Tibial nerve (tissue), 4 donors: ENCODE results near the gene PTGES2. TPM values are rescaled to one million over a fixed set of nuclear protein-coding genes. Genes with fewer than 3 reads are reported as not detected.

Experiments
- DNase-seq, 2 donors: peaks; one replicate each; pipeline ENCODE4 v3.0.0-alpha.2; 2019; ENCODE audit warnings: low spot score in 2 of 2
- H3K27ac ChIP-seq, 4 donors: fragments of 200-600 bp; sonication (generic) in 3 of 4; one replicate each; pipeline ENCODE4 v1.5.1; 2017 to 2019; ENCODE audit warnings: mild to moderate bottlenecking in 1 of 4
- H3K27me3 ChIP-seq, 2 donors: fragments of 200-600 bp; sonication (generic) in 1 of 2; one replicate each; pipeline versions ENCODE4 v1.5.1 to v1.6.0; 2017 to 2019
- H3K36me3 ChIP-seq, 3 donors: fragments of 200-600 bp; sonication (generic); one replicate each; pipeline ENCODE4 v1.5.1; 2018 to 2019
- H3K4me1 ChIP-seq, 4 donors: fragments of 200-600 bp; sonication (generic) in 3 of 4; one replicate each; pipeline ENCODE4 v1.5.1; 2017 to 2019
- H3K4me3 ChIP-seq, 4 donors: fragments of 200-600 bp; sonication (generic) in 3 of 4; one replicate each; pipeline ENCODE4 v1.5.1; 2017 to 2019; ENCODE audit warnings: mild to moderate bottlenecking in 1 of 4, moderate library complexity in 1 of 4
- H3K9me3 ChIP-seq, 4 donors: fragments of 200-600 bp; sonication (generic) in 3 of 4; one replicate each; pipeline ENCODE4 v1.5.1; 2017 to 2019
- EP300 ChIP-seq, 2 donors: sonication (generic); formaldehyde crosslinking; IDR thresholded peaks; one replicate each; pipeline ENCODE4 v1.6.1; 2017; ENCODE audit warnings: antibody characterized with exemption in 2 of 2, mild to moderate bottlenecking in 1 of 2
- POLR2A ChIP-seq, 2 donors: fragments of 450-650 bp; IDR thresholded peaks; one replicate each; pipeline ENCODE4 v1.6.1; 2017; ENCODE audit warnings: antibody characterized with exemption in 2 of 2, mild to moderate bottlenecking in 2 of 2, moderate library complexity in 2 of 2
- WGBS, 2 donors: methylation state at CpG; one replicate each; pipeline ENCODE4 v1.1.5; 2018; 5-methylcytosine and 5-hydroxymethylcytosine counted together
- total RNA-seq, 4 donors: library from RNA; depleted of rRNA; stranded (reverse); fragments of >200 nt; gene quantifications; one replicate each; pipeline ENCODE4 v1.1.0, GENCODE V29; 2016
- TF ChIP-seq, protein P1 (sequence below), 5 experiments: fragments of 200-600 bp in 3 of 5; fragments of 450-650 bp in 2 of 5; sonication (generic) in 3 of 5; IDR thresholded peaks; one replicate each; pipeline ENCODE4 v1.5.1; 2016 to 2019; ENCODE audit warnings: antibody characterized with exemption in 5 of 5, mild to moderate bottlenecking in 3 of 5, moderate library complexity in 2 of 5

PTGES2 gene
- total RNA-seq, 4 donors from 2014 or later = 68.9 to 180 (median 74.7) TPM

GRCh38 chr9:128169492-128169891, 42.0 kb upstream of the PTGES2 start:
- Histone ChIP-seq H3K27me3 (no peaks in the 10 kb centered on the region), H3K9me3 (no peaks in the 10 kb centered on the region), H3K4me1 (no peaks in the 10 kb centered on the region), H3K27ac (no peak overlapping the region), H3K36me3 (peaks cover 2 to 100% (median 17%) of the 10 kb centered on the region in 3 donors), H3K4me3 (no peak overlapping the region)
- no peak for TF ChIP-seq POLR2A (IDR thresholded peaks at IDR 0.05)
- TF ChIP-seq, protein P1, sequence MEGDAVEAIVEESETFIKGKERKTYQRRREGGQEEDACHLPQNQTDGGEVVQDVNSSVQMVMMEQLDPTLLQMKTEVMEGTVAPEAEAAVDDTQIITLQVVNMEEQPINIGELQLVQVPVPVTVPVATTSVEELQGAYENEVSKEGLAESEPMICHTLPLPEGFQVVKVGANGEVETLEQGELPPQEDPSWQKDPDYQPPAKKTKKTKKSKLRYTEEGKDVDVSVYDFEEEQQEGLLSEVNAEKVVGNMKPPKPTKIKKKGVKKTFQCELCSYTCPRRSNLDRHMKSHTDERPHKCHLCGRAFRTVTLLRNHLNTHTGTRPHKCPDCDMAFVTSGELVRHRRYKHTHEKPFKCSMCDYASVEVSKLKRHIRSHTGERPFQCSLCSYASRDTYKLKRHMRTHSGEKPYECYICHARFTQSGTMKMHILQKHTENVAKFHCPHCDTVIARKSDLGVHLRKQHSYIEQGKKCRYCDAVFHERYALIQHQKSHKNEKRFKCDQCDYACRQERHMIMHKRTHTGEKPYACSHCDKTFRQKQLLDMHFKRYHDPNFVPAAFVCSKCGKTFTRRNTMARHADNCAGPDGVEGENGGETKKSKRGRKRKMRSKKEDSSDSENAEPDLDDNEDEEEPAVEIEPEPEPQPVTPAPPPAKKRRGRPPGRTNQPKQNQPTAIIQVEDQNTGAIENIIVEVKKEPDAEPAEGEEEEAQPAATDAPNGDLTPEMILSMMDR (IDR thresholded peaks at IDR 0.05) = no peak
- no peak for TF ChIP-seq EP300 (IDR thresholded peaks at IDR 0.05)
- DNase-seq = no peak
- WGBS, 2 donors = 90 to 94% methylated on average over 8 of the region's 8 CpGs

DNA sequence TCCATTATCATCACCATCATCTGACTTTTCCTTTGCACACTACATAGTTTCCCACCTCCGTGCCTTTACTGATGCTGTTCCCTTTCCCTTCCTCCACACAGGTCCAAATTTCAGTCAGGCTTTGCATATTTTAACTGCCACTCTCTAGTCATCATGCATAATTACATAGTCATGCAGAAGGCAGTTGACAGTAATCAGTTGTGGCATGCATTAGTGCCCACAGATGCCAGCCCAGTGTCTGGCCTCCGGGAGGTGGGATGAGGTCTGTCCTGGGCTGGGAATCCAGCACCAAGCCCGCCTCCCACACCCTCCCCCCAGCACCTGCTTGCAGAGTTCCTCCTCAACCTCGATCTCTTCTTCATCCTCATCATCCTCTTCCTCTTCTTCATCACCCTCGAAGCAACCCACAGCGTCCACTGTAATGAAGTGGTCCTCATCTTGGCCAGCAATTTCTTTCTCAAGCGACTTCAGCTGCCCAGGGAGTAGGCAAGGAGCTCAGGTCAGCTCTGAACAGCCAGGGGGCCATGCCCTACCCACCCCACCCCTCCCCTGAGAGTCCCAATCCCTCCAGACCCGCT, 41.3 kb upstream of the PTGES2 start:
- no peaks in the 10 kb centered on the region for H3K27me3 ChIP-seq
- 90 to 91% methylated on average over 8 of the region's 8 CpGs for WGBS, 2 donors
- TF ChIP-seq POLR2A (IDR thresholded peaks at IDR 0.05) (no peak), EP300 (IDR thresholded peaks at IDR 0.05) (no peak)
- TF ChIP-seq, protein P1 (IDR thresholded peaks at IDR 0.05) = no peak
- H3K4me3 ChIP-seq = no peak overlapping the region
- no peaks in the 10 kb centered on the region for H3K9me3 ChIP-seq
- H3K36me3 ChIP-seq = peaks cover 2 to 100% (median 20%) of the 10 kb centered on the region in 3 donors
- H3K27ac ChIP-seq = no peak overlapping the region
- DNase-seq = no peak
- no peaks in the 10 kb centered on the region for H3K4me1 ChIP-seq

GRCh38 chr9:128167209-128167608, 39.7 kb upstream of the PTGES2 start:
- Histone ChIP-seq H3K4me1 (peaks cover 0 to 2% (median 0%) of the 10 kb centered on the region in 4 donors), H3K4me3 (no peak overlapping the region), H3K27me3 (no peaks in the 10 kb centered on the region), H3K27ac (no peak overlapping the region), H3K36me3 (peaks cover 2 to 100% (median 25%) of the 10 kb centered on the region in 3 donors), H3K9me3 (no peaks in the 10 kb centered on the region)
- DNase-seq = no peak
- WGBS, 2 donors = 90 to 98% methylated on average over 3 to 4 of the region's 4 CpGs
- TF ChIP-seq EP300 (IDR thresholded peaks at IDR 0.05) (no peak), POLR2A (IDR thresholded peaks at IDR 0.05) (no peak)
- TF ChIP-seq, protein P1 (IDR thresholded peaks at IDR 0.05) = no peak

DNA sequence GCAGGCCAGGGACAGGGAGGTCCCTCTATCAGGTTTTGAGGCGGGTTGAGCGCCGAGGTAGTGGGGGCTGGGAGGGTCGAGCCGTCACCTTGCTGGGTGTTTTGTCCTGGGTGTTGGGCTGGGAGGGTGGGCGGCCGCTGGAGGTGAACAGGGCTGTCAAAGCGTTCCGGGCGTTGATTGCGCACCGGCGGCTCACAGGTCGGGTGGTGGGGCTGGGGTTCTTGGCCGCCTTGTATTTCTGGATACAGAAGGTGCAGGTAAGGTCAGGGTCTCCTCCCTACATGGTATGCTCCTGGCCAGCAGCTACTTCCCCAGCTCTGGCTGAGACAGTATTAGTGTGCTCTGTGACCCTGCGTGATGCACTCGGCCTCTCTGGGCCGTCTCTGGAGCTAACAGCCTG, 38.6 kb upstream of the PTGES2 start:
- TF ChIP-seq EP300 (IDR thresholded peaks at IDR 0.05) (no peak), POLR2A (IDR thresholded peaks at IDR 0.05) (no peak)
- TF ChIP-seq, protein P1 (IDR thresholded peaks at IDR 0.05) = no peak
- 93 to 94% methylated on average over 15 to 17 of the region's 18 CpGs for WGBS, 2 donors
- no peaks in the 10 kb centered on the region for H3K27me3 ChIP-seq
- peaks cover 0 to 10% (median 0%) of the 10 kb centered on the region in 4 donors for H3K4me1 ChIP-seq
- peaks cover 2 to 93% (median 25%) of the 10 kb centered on the region in 3 donors for H3K36me3 ChIP-seq
- no peak overlapping the region for H3K27ac ChIP-seq
- no peaks in the 10 kb centered on the region for H3K9me3 ChIP-seq
- DNase-seq = no peak
- no peak overlapping the region for H3K4me3 ChIP-seq

DNA sequence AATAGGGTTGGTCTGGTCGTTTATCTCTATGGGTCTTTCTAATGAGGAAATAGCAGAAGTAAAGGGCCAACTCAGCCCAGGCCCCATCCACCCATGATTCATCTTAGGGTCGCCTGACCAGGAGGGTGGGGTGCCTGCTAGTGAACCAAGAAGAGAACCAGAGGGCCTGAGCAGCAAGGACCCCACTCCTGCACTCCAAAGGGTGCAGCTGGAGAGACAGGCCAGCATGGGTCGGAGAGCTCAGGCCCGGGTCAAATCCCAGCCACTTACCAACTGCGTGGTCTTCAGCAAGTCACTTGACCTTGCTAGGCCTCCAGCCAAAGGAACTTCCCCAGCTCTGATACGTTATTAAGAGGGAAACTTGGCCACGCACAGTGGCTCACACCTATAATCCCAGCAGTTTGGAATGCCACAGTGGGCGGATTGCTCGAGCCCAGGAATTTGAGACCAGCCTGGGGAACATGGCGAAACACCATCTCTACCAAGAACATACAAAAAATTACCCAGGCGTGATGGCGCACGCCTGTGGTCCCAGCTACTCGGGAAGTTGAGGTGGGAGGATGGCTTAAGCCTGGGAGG, 36.9 kb upstream of the PTGES2 start:
- DNase-seq = no peak
- H3K4me3 ChIP-seq = no peak overlapping the region
- H3K27me3 ChIP-seq = no peaks in the 10 kb centered on the region
- no peaks in the 10 kb centered on the region for H3K9me3 ChIP-seq
- no peak overlapping the region for H3K27ac ChIP-seq
- H3K36me3 ChIP-seq = peaks cover 2 to 75% (median 19%) of the 10 kb centered on the region in 3 donors
- 63 to 66% methylated on average over 14 of the region's 14 CpGs for WGBS, 2 donors
- peaks cover 0 to 23% (median 4%) of the 10 kb centered on the region in 4 donors for H3K4me1 ChIP-seq
- no peak for TF ChIP-seq EP300 (IDR thresholded peaks at IDR 0.05)
- TF ChIP-seq, protein P1 (IDR thresholded peaks at IDR 0.05) = no peak
- TF ChIP-seq POLR2A (IDR thresholded peaks at IDR 0.05) = no peak
